ENCODE data around the gene PHEX.

Gene PHEX

DNA sequence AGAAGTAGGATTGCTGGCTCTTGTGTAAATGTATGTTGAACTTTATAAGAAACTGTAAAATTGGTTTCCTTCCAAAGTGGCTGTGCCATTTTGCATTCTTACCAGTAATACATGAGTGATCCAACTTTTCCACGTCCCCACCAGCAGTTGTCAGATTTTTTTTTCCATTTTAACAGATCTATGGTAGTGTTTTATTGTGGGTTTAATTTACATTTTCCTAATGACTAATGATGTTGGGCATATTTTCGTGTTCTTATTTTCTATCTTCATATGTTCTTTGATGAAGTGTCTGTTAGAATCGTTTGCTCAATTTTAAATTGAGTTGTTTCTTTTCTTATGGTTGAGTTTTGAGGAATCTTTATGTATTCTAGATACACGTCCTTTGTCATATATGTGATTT, 56.2 kb downstream of the PHEX start:
- H3K27me3 ChIP-seq (replicated peaks; ENCODE audit: control insufficient read depth, insufficient read depth, low read length) = no peaks in the 10 kb centered on the region
- H3K4me3 ChIP-seq (replicated peaks; ENCODE audit: low read depth, low read length) = no peak overlapping the region
- TF ChIP-seq, protein P1, sequence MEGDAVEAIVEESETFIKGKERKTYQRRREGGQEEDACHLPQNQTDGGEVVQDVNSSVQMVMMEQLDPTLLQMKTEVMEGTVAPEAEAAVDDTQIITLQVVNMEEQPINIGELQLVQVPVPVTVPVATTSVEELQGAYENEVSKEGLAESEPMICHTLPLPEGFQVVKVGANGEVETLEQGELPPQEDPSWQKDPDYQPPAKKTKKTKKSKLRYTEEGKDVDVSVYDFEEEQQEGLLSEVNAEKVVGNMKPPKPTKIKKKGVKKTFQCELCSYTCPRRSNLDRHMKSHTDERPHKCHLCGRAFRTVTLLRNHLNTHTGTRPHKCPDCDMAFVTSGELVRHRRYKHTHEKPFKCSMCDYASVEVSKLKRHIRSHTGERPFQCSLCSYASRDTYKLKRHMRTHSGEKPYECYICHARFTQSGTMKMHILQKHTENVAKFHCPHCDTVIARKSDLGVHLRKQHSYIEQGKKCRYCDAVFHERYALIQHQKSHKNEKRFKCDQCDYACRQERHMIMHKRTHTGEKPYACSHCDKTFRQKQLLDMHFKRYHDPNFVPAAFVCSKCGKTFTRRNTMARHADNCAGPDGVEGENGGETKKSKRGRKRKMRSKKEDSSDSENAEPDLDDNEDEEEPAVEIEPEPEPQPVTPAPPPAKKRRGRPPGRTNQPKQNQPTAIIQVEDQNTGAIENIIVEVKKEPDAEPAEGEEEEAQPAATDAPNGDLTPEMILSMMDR (IDR thresholded peaks at IDR 0.05; ENCODE audit: insufficient read depth, low read length, poor library complexity, severe bottlenecking) = no peak
- no peaks in the 10 kb centered on the region for H3K36me3 ChIP-seq (ENCODE audit: control insufficient read depth, insufficient read depth, low read length)
- no peak for DNase-seq (ENCODE audit: extremely low read depth, insufficient read length)

DNA sequence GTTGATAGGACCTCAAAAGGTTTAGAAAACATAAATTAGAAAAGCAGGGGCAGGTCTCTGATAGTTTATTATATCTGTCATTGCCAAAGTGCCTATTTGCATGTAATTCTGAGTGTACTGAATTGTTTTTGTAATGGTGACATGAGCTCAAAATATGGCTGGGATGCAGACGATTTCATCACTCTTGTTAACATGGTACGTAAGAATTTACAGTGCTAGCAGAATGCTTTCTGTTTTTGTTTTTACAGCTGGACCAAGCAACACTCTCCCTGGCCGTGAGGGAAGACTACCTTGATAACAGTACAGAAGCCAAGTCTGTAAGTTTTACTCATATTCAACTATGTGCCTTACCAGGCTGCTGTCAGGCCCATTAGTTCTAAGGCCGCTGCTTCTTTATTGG, 58.1 kb downstream of the PHEX start:
- no peak for DNase-seq (ENCODE audit: extremely low read depth, insufficient read length)
- TF ChIP-seq, protein P1 (IDR thresholded peaks at IDR 0.05; ENCODE audit: insufficient read depth, low read length, poor library complexity, severe bottlenecking) = no peak

DNA sequence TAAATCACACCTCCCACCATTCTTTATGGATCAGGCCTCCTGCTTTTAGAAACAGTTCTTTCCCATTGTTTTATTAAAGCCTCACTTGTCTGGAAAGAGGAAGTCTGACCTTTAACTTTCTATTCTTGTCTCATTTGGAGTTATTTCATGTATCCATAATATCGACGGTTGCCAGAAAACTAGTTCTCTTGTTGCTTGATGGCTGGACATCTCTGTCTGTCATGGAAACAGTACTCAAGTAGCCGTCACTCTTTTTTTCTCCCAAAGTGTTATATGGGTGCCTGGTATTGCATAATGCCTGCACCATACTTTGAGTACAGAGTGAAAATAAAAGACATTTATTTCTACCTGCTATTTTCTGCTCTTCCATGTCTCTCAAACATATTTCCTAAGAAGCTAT, 61.4 kb downstream of the PHEX start:
- Histone ChIP-seq H3K36me3 (ENCODE audit: control insufficient read depth, insufficient read depth, low read length) (no peaks in the 10 kb centered on the region), H3K27me3 (replicated peaks; ENCODE audit: control insufficient read depth, insufficient read depth, low read length) (no peaks in the 10 kb centered on the region), H3K4me3 (replicated peaks; ENCODE audit: low read depth, low read length) (no peak overlapping the region)
- no peak for DNase-seq (ENCODE audit: extremely low read depth, insufficient read length)
- TF ChIP-seq, protein P1 (IDR thresholded peaks at IDR 0.05; ENCODE audit: insufficient read depth, low read length, poor library complexity, severe bottlenecking) = no peak

More for the DNA sequence above, 58.1 kb downstream of the PHEX start:
- H3K36me3 ChIP-seq (ENCODE audit: control insufficient read depth, insufficient read depth, low read length) = no peaks in the 10 kb centered on the region
- H3K4me3 ChIP-seq (replicated peaks; ENCODE audit: low read depth, low read length) = no peak overlapping the region
- H3K27me3 ChIP-seq (replicated peaks; ENCODE audit: control insufficient read depth, insufficient read depth, low read length) = no peaks in the 10 kb centered on the region

DNA sequence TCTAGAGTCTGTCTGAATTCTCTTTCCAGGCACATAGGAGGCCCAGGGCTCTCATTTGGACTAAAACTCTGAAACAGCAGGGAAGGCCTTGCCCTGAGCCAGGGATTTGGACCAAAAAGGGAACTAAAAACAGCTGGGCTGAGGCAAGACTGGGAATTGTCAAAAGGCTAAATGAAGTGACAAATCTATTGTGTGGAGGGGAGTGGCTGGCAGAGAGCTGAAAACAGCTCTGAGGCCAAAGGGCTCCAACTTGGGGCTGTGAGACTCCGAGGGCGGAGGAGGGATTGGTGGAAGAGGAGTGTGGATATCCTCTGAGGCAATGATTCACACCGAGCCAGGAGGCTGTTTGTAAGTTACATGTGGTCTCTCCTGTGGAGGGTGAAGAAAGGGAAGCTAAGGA, 63.2 kb downstream of the PHEX start:
- Histone ChIP-seq H3K36me3 (ENCODE audit: control insufficient read depth, insufficient read depth, low read length) (no peaks in the 10 kb centered on the region), H3K27me3 (replicated peaks; ENCODE audit: control insufficient read depth, insufficient read depth, low read length) (no peaks in the 10 kb centered on the region), H3K4me3 (replicated peaks; ENCODE audit: low read depth, low read length) (no peak overlapping the region)
- DNase-seq (ENCODE audit: extremely low read depth, insufficient read length) = no peak
- TF ChIP-seq, protein P1 (IDR thresholded peaks at IDR 0.05; ENCODE audit: insufficient read depth, low read length, poor library complexity, severe bottlenecking) = no peak

DNA sequence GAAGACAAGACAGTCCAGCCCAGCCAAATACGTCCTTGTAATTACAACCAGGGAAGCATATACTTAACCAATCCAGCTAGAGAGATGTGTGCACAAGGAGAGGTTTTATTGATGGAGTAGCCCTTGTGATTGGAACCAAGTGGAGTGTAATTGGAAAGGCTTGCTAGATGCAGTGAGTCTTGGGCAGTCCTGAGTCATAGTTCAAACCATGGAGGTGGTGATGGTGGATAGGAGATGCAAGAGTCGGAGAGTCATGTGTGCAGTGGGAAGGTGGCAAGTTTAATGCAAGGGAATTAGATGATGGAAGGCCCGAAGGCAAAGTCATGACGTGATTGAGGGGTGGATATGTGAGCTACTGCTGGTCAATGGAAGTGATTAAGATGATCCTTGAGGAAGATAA, 63.7 kb downstream of the PHEX start:
- Histone ChIP-seq H3K4me3 (replicated peaks; ENCODE audit: low read depth, low read length) (no peak overlapping the region), H3K27me3 (replicated peaks; ENCODE audit: control insufficient read depth, insufficient read depth, low read length) (no peaks in the 10 kb centered on the region), H3K36me3 (ENCODE audit: control insufficient read depth, insufficient read depth, low read length) (no peaks in the 10 kb centered on the region)
- TF ChIP-seq, protein P1 (IDR thresholded peaks at IDR 0.05; ENCODE audit: insufficient read depth, low read length, poor library complexity, severe bottlenecking) = no peak
- no peak for DNase-seq (ENCODE audit: extremely low read depth, insufficient read length)

DNA sequence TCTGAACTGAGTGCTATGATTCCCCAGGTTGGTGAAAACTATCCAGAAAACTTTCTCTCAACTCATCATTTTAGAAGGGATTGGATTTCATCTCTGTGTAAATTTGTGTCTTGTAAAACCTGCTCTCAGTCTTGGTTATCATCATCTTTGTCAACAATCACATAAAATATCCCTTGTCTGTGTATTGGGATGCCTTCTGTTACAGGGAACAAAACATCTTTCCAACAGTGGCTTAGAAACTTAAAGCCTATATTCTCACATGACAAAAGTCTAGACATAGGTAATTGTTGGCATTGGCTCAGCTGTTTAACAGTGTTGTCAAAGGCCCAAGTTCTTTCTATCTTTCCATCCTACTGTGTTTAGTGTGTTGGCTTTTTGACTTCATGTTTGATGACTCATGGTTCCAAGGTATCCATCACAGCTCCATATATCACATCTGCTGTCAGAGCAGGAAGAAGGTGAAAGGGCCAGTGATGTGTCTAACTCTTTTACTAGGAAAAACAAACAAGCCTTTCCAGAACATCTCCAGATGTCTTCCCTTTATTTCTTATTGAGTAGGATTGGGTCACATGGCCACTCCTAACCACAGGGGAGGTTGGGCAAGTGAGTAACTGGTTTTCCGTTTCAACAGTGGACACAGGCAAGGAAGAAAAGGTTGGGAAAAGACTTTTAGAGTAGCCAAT, 65.0 kb downstream of the PHEX start:
- Histone ChIP-seq H3K27me3 (replicated peaks; ENCODE audit: control insufficient read depth, insufficient read depth, low read length) (no peaks in the 10 kb centered on the region), H3K36me3 (ENCODE audit: control insufficient read depth, insufficient read depth, low read length) (no peaks in the 10 kb centered on the region), H3K4me3 (replicated peaks; ENCODE audit: low read depth, low read length) (no peak overlapping the region)
- TF ChIP-seq, protein P1 (IDR thresholded peaks at IDR 0.05; ENCODE audit: insufficient read depth, low read length, poor library complexity, severe bottlenecking) = no peak
- no peak for DNase-seq (ENCODE audit: extremely low read depth, insufficient read length)
